NCI-H82 (cell line): ENCODE data around the gene AGAP1.

Experiments
- DNase-seq: peaks from one replicate; lab custom pipeline; 2025; lab: John Stamatoyannopoulos, UW

Gene AGAP1

DNA sequence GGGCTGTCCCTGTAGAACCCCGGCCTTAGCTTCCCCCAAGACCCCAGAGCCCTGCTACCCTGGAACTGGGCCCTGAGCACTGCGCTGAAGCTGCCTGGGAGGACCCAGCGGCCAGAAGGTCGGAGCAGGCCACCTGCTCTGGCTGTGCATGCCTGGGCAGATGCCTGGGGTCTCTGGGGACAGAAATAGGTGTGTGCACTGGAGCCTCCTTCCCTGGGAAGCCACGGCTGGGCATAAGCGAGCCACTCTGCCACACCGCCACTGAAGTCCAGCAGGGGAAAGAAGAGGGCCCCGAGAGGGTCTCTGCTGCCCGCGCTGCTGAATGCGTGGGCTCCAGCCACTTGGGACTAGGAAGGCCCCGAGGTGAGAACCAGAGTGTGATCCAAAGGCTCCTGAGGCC is 667.7 kb downstream of the AGAP1 start:
- DNase-seq, result no peak

DNA sequence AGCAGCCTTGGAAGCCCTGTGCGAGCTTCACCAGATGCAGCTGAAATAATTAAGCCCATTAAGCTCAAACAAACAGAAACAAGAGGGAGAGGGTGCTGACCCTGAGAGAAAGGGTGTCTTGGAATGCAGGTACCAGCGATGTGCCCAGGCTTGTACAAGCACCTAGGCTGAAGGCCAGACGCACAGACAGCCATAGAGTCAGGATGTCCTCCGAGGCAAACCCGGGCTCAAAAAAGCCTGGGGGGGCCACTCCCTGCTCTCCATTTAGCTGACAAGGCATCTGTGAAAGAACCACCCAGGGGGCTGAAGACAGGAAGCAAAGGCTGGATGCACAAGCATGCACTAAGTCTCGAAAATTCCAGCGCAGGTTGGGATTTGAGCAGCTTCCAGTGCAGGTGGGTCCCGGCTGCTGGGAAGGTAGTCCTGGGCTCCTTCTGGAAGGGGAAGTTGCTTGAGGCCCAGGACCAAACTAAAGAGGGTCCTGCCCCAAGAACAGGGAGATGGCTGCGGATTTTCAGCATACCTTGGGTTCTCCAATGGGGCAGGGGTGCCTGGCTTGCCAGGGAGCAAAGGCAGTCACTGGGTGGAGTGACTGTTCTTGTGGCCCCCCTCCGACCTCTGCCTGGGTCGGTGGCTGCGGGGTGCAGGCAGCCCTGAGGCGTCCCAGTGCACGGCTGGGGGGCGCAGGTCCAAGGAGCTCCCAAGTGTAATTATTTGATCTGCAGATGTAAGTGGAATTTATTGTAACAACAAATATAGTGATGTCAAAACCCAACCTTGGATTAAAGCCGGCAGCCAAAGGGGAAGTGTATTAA is 668.4 kb downstream of the AGAP1 start:
- peak; percentile 35 for DNase-seq

DNA sequence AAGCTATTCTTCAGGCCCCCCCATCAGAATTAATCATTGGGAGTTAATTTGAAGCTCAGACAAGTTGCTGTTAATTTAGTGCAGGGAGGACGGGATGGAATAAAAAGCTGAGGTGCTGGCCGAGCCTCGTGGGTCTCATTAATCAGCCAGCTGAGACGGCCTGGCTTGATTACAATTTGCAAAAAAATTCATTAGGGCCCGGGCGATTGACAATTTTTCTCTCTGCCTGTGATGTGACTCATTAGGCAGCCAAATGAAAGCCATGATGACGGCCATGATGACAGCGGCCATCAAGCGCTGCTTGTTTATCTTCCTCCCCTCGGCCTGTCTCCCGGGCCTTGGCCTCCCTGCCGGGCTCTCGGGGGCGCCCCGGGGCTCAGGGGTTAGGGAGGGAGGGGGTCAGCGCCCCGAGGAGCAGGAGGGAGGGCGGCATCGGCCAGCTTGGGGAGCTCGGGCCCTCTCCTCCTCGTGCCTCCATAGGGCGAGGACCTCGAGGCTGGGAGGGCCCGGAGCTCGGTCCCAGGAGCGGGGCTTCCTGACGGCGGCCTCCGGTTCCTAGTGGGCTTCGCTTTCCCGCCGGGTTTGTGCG is 669.1 kb downstream of the AGAP1 start:
- peak; percentile 30 for DNase-seq

DNA sequence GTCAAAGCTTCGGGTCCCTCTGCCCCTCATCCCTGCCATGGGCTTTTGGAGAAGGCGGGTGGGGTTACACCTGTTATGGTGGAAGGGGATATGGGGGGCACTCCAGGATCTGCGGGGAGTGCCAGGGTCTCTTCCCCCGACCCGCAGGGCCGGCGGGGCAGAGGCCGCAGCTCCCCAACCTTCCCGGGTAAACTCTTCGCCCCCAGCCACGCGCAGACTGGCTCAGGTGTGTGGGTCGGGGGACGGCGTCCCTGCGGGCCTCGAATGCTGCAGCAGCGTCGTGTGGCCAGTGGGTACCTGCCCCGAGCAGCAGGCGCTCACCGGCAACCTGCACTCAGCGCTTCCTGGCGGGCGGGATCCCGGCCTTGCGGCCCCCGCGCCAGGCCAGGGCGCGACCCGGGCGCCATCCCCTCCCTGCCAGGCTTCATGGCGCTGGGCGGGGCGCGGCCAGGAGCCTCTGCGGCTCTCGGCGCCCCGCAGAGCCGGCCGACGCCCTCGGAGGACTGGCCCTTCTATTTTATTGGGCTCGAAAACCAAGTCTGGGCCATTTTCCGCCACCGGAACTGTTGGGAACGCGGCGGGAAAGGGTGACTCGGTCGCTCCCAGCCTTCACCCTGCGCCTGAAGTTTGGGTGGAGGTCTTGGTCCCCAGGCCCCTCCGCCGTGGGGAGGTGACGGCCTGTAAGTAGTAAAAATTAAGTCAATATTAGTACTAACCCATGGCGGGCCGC is 669.8 kb downstream of the AGAP1 start:
- no peak for DNase-seq

DNA sequence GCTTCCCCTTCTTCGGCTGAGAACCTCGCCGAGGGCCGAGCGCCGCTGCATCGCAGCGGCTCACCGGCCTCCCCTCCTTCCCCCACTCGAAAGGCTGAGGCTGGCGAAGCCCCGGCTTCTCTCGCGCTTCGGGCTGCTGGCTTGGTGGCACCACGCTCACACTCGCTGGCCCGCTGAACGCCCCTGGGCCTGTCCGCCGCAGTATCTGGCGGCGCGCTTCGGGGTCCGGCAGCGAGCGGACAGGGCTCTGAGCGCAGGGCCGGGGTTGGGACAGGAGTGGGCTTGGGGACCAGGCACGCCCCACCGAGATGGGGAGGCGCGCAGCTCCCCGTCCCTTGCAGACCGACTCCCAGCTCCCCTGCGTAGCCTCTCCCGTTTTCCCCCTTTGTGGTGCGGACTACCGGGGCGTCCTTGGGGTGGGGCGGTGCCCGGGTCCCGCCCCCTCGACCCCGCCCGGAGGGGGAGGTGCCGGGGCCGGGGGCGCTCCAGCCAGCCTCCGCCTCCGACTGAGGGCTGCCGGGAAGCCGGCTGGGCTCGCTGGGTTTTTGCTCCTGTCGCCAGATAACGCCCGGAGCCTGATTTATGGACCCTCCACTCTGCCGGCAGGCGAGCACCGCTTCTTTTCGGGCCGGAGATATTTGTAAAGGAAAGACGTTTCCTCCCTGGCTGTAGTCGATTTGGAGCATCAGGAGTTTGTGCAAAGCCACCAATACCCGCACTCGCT is 670.5 kb downstream of the AGAP1 start:
- DNase-seq, result peak; percentile 58

DNA sequence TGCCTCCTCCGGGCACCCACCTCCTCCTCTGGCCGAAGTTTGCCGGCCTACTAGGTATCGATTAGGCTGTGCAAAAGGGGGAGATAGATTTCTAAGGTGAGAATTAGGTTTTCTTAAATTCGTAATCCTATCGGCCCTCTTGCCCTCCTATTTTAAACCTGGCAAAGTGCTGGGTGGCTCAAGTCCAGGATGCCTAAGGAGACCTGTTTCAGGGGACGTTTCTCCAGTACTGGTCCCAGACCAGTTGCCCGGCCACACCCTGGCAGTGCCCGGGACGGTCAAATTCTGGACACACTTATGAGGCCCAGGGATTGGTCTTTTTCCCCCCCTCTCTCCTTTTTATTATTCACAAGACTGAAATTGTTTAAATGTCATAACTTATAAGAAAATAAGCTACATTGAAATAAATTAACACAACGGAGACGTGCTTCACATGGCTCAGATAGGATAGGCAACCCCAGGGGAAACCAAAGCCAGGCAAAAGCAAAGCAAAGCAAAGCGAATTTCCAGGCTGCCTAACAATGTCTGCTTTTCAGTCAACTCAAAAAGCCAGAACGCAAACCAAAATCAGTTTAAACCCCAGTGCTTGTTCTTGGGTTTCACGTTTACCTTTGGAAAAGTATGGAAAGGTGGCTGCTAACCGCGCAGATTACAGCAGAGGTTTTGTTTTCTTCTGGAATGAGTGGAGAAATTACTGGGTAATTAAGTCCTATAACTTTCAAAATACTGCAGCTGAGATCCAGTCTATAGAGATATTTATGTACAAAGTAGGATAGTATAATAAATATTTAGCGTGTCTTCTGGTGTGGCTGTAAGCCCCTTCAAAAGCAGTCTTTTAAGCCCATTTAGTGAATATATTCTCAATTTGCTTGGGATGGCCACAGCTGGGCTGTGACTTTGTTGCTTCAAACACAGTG is 671.3 kb downstream of the AGAP1 start:
- DNase-seq, result no peak

DNA sequence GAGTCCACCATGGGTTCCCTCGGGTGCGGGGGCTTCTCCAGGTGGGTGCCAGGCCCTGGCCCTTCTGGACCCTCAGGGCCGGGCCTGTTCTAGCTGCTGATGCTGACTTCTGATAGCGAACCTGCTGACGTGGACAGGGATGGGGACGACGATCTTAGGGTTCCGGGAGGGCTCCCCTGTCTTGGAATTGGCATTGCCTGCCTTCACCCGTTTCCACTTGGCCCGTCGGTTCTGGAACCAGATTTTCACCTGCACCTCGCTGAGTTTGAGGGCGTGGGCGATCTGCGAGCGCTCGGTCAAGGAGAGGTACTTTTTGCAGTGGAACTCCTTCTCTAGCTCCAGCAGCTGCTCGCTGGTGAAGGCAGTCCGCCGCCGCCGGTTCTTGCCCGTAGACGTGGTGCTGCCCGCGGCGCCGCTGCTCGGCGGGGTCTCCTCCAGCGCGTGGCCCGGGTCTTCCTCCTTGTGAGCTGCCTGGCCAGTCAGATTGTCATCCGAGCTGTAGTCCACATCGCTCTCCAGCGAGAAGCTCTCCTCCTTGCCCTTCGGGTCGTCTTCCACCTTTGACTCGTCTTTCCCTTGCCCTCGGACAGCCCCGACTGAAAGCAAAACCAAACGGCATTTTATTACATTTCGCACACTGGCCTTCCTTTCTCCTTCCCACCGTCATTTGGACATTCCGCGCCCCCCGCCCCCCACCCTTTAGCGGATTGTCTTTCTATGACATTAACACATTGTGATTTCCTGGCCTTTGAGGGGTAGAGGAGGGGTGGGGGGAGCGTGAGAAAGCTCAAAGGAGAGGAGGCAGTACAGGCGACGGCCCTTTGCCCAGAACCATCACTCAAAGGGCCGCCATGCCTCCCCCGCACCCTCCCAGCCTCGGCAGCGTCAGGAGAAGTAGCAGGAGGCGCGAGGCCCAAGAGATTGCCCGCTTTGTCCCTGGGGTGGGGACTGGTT is 672.3 kb downstream of the AGAP1 start:
- DNase-seq, result peak; percentile 33

DNA sequence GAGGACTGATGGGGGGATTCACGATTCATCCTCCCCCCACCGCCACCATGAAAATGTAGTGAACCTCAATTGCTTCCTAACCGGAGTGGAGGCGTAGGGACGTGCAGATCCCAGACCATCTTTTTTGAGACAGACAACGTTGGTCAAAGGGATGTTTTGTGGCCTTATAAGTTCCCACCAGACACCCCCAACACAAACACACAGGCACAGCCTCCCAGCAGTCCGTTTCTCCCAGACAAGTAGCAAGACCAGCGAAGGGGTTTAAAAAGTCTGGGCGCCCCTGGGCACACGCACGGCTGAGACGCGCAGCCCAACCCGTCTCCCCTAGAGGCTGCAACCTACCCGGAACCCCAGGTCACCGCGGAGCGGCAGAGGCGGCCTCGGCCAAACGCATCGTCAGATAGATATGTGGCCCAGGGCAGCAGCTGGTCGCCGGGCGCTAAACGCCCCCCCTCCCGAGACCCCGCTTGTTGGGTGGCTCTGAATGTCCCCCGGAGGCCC is 673.0 kb downstream of the AGAP1 start:
- no peak for DNase-seq

DNA sequence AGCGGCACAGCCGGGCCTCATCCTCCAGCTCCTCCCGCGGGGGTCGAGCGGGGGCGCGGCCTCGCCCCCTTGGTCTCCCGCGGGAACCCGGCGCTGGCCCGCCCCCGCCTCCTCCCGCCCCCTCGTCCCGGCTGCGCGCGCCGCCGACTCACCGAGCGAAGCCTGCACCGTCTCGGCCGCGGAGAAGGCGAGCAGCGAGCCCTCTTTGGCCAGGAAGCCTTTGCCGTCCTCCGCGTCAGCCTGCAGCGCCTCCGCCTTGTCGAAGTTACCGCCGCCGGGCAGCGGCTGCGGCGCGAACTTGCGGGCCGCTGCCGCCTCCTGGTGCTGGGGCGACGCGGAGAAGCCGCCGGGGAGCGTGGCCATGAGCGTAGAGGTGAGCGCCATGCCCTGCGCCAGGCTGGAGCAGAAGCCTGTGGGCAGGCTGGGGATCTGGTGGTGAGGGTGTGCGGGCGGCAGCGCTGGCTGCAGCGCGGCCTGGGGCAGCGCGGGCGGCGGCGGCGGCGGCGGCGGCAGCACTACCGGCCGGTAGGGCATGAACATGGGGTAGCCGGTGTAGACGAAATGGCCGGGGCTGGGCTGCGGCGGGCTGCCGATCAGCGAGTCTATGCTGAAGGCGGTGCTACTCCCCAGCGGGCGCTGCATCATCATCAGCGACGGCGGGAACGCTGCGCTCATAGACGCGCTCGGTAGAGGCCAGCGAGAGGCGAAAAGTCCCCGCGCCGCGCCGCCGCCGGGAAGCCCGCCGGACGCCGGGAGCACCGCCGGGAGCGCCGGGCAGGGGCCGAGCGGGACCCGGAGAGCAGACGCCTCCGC is 673.7 kb downstream of the AGAP1 start:
- DNase-seq, result peak; percentile 51

DNA sequence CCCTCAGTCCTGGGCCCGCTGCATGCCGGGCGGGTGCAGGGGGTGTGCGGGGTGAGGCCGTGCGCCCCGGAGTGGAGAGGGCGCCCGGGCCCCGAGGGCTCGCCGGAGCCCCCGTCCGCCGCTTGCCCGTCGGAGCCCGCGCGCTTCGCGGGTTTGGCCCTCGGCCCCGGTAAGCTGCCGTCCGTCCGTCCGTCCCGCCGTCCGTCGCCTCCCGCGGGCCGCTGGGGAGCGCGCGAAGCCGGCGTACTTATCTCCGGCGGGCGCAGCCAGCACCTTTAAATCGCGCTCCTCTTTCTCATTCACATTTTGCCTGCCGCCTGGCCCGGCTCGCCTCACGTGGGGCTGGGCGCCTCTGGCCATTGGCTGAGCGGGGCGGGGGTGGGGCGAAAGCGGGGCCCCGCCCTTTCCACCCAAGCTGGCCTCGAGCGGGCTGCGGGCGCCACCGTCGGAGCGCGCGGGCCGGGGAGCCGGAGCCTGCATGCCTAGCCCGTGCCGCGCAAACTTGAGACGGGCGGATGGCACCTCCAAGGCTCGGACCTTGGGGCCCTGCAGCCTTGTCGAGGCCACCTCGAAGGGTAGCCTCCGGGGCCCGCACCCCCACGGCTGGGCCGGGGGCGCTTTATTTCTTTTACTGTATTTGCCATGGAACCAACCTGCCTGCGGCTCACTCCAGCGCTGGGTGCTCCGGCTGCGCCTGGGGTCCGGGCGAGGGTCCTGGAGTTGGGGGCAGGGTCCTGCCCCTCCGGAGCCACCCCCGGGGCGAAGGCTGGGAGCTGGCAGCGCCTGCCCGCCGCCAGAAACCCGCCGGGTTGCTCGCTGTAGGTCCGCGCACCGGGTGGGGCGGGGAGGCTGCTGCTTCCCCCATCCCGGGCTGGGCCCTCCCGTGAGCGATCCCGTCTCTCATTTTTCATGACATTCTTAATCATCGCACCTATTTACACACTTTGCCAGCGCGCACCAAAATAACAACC is 674.6 kb downstream of the AGAP1 start, which contains the start of gene GBX2:
TSS of gene GBX2 (minus strand) at position 277 of the 971 bp plus-strand sequence. CDS start 415 bp downstream, outside the sequence.
- DNase-seq, result peak; percentile 92

DNA sequence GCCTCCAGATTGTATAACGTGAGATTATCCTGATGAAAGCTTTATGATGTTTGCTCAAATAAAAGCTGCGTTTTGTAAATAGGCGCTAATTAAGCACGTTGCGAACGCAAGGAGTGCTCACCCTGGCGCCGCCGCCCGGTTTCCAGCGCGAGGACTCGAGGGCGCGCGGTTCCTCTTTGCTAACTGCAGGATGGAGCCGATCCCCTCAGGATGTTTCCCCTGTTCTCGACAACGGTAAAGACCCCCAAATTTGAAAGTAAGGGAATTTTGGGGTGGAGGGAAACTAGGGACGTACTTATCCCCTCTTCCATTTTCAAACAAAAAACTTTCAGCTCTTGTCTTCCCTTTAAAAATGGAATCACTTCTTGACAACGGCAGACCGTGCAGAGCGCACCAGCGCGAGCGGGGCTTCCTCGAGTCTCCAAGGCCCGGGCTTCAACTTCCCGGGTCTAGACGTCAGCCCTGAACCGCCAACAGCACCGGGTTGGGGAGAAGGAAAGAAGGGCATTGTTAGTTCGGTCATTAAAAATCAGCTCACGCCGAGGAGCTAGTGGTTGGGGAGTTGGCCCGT is 675.4 kb downstream of the AGAP1 start:
- no peak for DNase-seq

DNA sequence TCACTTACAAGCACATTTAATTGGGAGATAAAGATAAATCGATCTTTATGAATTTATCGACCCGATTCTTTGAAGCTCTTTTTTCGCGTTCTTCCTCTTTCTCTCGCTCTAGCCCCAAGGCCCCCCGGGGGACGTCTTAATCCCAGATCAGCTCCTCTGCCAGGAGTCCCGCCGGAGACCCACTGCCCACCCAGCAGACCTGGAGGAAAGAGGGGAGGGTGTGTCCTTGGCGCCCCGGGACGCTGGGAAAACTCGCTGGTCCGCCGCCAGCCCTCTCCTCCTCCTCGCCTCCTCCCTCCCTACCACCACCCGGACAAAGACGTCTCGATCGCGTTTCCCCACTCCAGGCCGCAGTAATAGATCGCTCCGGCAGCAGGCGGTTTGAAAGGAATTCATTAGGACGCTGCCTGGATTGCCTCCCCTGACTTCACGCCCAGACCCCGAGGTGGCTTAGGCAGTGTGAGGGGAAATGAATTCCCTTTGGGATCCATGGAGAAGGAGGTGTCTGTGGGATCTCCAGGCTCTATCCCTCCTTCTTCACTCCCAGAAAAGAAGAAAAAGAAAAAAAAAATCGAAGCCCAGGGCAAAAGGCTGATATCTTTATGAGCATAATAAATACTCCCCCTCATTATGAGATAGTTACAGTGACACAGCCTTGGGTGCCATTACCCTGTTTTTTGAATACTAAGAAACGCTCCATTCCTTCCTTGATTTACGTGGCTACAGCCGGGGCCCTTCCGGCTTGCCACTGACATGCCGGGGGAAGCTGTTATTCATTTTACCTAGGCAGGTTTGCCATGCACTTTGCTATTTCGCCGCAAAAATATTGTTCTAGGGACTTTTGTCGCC is 676.1 kb downstream of the AGAP1 start:
- DNase-seq, result peak; percentile 27

DNA sequence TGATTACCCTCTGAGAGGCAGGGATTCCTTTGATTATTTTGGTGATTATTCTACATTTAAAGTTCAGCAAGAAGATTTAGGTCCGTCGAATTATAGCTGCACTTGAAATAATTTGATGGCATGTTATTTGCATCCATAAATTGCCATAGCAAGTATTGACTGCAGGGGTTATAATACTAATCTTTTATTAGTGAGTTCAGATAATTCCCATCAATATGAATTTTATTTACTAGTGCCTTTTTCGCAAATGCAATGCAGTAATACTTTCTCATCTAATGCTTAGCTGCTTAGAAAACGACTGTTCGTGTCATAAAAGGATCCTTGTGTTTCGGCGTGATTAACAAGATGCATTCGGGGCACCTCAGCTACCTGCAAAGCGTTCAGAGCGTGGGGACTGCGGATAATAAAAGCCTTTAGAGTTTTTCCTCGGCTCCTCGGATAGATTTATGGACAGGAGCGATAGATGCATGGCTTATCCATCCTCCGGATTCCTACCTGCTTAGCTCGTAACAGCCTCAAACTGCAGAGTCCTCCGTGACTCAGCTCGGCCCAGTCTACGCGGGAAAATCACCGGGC is 676.8 kb downstream of the AGAP1 start:
- no peak for DNase-seq

DNA sequence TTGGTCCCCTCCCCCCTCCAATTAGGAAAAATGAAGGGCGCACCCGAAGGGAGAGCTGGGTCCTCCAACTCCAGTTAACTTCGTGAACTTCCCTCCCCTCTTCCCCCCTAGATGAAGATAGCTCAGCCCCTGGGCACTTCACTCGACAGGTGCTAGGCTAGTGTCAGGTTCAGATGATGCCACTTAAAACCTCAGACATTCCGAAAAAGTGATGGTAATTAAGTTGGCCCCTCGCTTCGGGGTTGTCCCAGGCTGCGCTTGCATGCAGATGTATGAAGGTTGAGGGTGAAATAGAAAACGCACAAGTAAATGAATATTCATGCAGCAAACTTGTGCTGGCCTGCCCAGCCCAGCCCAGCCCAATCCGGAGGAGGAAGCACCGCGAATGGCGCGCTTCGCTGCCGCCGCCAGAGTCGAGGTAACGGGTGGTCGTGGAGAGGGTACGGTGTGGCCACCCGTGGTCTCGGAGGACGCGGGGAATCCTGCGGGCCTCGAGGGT is 677.4 kb downstream of the AGAP1 start:
- DNase-seq, result no peak

DNA sequence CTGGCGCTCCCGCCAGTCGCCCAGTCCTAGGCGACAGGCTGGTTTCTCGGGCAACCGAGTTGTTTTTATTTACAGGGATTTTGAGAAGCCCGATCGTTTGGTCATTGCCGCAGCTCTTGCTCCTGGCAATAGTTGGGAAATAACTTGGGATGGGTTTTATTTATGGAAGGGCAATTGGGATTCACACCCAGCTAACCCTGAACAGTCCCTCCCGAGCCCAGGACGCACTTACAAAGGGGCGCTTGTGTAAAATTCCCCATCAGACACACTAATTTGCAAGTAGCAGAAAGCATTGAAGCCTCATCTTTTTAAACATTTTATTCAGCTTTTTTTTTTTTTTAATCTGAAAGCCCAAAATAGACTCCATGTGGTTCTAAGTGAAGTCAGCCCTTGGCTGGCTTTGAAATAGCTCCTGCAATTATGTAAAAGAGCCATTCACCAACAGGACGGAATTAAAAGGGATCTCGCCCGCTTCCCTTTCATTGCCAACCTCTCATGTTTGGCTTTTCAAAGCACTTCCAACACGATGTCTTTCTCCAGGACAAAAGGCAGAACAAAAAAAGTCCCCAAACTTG is 677.9 kb downstream of the AGAP1 start:
- DNase-seq, result no peak
